ENCODE data around the gene TP53AIP1. TPM values are rescaled to one million over a fixed set of nuclear protein-coding genes. Genes with fewer than 3 reads are reported as not detected.
"Not testable (repeated sequence)": the region's sequence is repeated elsewhere in the genome, so short reads cannot be mapped to it uniquely, and the experiment has no call there.

The TP53AIP1 gene
- total RNA-seq, 1 experiment from 2014 or later: not detected

DNA sequence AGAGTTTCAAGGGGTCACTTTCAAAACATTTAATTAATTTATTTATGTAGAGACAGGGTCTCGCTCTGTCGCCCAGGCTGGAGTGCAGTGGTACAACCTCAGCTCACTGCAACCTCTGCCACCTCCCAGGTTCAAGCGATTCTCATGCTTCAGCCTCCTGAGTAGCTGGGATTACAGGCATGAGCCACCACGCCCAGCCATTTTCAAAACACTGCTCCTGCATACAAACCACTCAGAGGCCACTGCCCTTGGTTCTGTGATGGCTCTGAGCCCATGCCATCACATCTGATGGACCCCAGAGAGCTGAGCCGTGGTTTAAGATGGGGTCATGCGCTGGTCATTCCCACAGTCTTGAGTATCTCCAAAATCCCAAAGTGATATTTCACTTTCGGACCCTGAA is 23.0 kb downstream of the TP53AIP1 start:
- H3K4me1 ChIP-seq (ENCODE audit: low read length); H3K4me3 ChIP-seq (ENCODE audit: low read length); H3K27me3 ChIP-seq (ENCODE audit: low read length); H3K79me2 ChIP-seq (ENCODE audit: low read length); H3K9ac ChIP-seq (ENCODE audit: low read length); DNase-seq; H3K9me3 ChIP-seq (ENCODE audit: low read length); H3K36me3 ChIP-seq (ENCODE audit: insufficient read depth, low read length); H3K27ac ChIP-seq (ENCODE audit: low read length); H4K20me1 ChIP-seq (ENCODE audit: insufficient read depth, low read depth, low read length); H2AFZ ChIP-seq (ENCODE audit: low read length); H3K4me2 ChIP-seq (ENCODE audit: low read depth, low read length, poor library complexity, severe bottlenecking); H3K9me2 ChIP-seq (replicated peaks; ENCODE audit: insufficient read depth, low read length): not testable (repeated sequence)

DNA sequence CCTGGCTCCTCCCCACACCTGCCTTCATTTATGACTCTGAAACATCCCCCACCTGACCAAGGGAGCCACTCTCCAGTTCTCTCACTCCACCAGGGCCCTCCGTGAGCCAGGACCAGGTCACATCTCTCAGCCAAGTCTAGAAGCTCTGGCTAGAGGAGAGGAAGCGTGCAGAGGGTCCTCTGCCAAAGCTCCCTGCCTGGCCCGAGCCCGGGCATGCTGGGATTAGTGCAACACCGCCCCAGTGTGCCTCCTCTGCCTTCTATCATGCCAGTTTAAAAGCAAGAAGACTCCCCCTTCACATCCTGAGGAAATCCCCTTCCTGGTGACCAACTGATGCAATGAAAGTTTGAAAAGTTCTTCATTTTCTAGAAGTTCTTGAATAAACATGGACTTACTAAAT is 23.5 kb downstream of the TP53AIP1 start:
- H2AFZ ChIP-seq (ENCODE audit: low read length): no peak overlapping the region

GRCh38 chr11:128917144-128917724 is 25.4 kb downstream of the TP53AIP1 start:
- H3K36me3 ChIP-seq (ENCODE audit: insufficient read depth, low read length): no peaks in the 10 kb centered on the region
- no peaks in the 10 kb centered on the region for H3K9me2 ChIP-seq (replicated peaks; ENCODE audit: insufficient read depth, low read length)
- no peak for DNase-seq
- H2AFZ ChIP-seq (ENCODE audit: low read length): no peak overlapping the region
- H3K4me1 ChIP-seq (ENCODE audit: low read length): no peaks in the 10 kb centered on the region
- no peaks in the 10 kb centered on the region for H4K20me1 ChIP-seq (ENCODE audit: insufficient read depth, low read depth, low read length)
- no peak overlapping the region for H3K27ac ChIP-seq (ENCODE audit: low read length)
- no peaks in the 10 kb centered on the region for H3K79me2 ChIP-seq (ENCODE audit: low read length)
- no peaks in the 10 kb centered on the region for H3K27me3 ChIP-seq (ENCODE audit: low read length)
- no peak overlapping the region for H3K4me3 ChIP-seq (ENCODE audit: low read length)
- no peak overlapping the region for H3K9ac ChIP-seq (ENCODE audit: low read length)
- H3K4me2 ChIP-seq (ENCODE audit: low read depth, low read length, poor library complexity, severe bottlenecking): no peak overlapping the region
- no peaks in the 10 kb centered on the region for H3K9me3 ChIP-seq (ENCODE audit: low read length)

More for the DNA sequence above, 23.5 kb downstream of the TP53AIP1 start:
- DNase-seq: no peak
- no peaks in the 10 kb centered on the region for H4K20me1 ChIP-seq (ENCODE audit: insufficient read depth, low read depth, low read length)
- H3K4me1 ChIP-seq (ENCODE audit: low read length): no peaks in the 10 kb centered on the region
- no peaks in the 10 kb centered on the region for H3K79me2 ChIP-seq (ENCODE audit: low read length)
- no peaks in the 10 kb centered on the region for H3K36me3 ChIP-seq (ENCODE audit: insufficient read depth, low read length)
- no peaks in the 10 kb centered on the region for H3K9me2 ChIP-seq (replicated peaks; ENCODE audit: insufficient read depth, low read length)
- H3K9ac ChIP-seq (ENCODE audit: low read length): no peak overlapping the region
- H3K4me3 ChIP-seq (ENCODE audit: low read length): no peak overlapping the region
- H3K27ac ChIP-seq (ENCODE audit: low read length): no peak overlapping the region
- no peaks in the 10 kb centered on the region for H3K9me3 ChIP-seq (ENCODE audit: low read length)
- H3K4me2 ChIP-seq (ENCODE audit: low read depth, low read length, poor library complexity, severe bottlenecking): no peak overlapping the region
- no peaks in the 10 kb centered on the region for H3K27me3 ChIP-seq (ENCODE audit: low read length)

DNA sequence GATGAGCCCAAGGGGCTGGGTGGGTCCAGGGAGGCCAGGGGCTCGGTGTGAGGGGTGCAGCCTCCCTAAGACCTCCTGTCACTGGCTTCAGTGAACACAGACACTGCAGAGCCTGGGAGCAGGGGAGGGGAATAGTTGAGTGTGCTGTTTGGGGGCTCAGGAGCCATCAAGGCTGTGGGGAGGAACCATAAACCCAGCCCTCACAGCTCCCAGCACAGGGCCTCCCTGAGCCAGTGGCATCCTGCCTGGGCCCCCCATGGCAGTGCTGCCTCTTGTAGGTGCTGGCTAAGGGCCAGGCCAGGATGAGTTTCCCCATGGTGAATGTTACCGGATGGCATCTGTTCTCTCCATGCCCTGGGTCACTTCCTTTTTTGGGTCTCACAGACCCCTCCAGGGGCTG is 26.0 kb downstream of the TP53AIP1 start:
- H3K79me2 ChIP-seq (ENCODE audit: low read length): no peaks in the 10 kb centered on the region
- no peaks in the 10 kb centered on the region for H3K9me2 ChIP-seq (replicated peaks; ENCODE audit: insufficient read depth, low read length)
- no peaks in the 10 kb centered on the region for H4K20me1 ChIP-seq (ENCODE audit: insufficient read depth, low read depth, low read length)
- no peak overlapping the region for H3K27ac ChIP-seq (ENCODE audit: low read length)
- DNase-seq: no peak
- H3K9me3 ChIP-seq (ENCODE audit: low read length): no peaks in the 10 kb centered on the region
- H3K9ac ChIP-seq (ENCODE audit: low read length): no peak overlapping the region
- no peak overlapping the region for H3K4me2 ChIP-seq (ENCODE audit: low read depth, low read length, poor library complexity, severe bottlenecking)
- no peaks in the 10 kb centered on the region for H3K36me3 ChIP-seq (ENCODE audit: insufficient read depth, low read length)
- H2AFZ ChIP-seq (ENCODE audit: low read length): no peak overlapping the region
- no peak overlapping the region for H3K4me3 ChIP-seq (ENCODE audit: low read length)
- H3K4me1 ChIP-seq (ENCODE audit: low read length): no peaks in the 10 kb centered on the region
- H3K27me3 ChIP-seq (ENCODE audit: low read length): no peaks in the 10 kb centered on the region

GRCh38 chr11:128916037-128916572 is 26.6 kb downstream of the TP53AIP1 start:
- Histone ChIP-seq H3K79me2 (ENCODE audit: low read length) (no peaks in the 10 kb centered on the region), H3K4me2 (ENCODE audit: low read depth, low read length, poor library complexity, severe bottlenecking) (no peak overlapping the region), H3K4me3 (ENCODE audit: low read length) (no peak overlapping the region), H3K9me3 (ENCODE audit: low read length) (no peaks in the 10 kb centered on the region), H4K20me1 (ENCODE audit: insufficient read depth, low read depth, low read length) (no peaks in the 10 kb centered on the region), H3K9me2 (replicated peaks; ENCODE audit: insufficient read depth, low read length) (no peaks in the 10 kb centered on the region), H3K9ac (ENCODE audit: low read length) (no peak overlapping the region), H3K36me3 (ENCODE audit: insufficient read depth, low read length) (no peaks in the 10 kb centered on the region), H3K27me3 (ENCODE audit: low read length) (no peaks in the 10 kb centered on the region), H3K27ac (ENCODE audit: low read length) (no peak overlapping the region), H3K4me1 (ENCODE audit: low read length) (no peaks in the 10 kb centered on the region), H2AFZ (ENCODE audit: low read length) (no peak overlapping the region)
- no peak for DNase-seq

DNA sequence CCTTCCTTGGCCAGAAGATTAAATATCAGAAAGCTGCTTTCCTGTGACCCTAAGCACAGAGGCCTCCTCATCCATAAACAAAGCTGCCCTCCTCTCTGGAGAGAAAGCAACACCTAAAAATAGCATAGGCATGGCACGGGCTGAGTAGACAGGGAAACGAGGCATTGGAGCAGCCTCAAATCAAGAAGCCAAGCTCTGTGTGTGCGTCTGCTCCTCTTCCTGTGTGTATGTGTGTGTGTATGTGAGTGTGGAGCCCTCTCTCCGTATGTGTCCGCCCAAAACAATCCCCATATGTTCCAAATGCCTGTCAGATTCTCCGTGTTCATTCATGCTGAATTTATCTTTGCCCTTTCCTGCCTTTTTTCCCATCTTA is 27.5 kb downstream of the TP53AIP1 start:
- H3K79me2 ChIP-seq (ENCODE audit: low read length): no peaks in the 10 kb centered on the region
- no peak overlapping the region for H3K27ac ChIP-seq (ENCODE audit: low read length)
- H3K27me3 ChIP-seq (ENCODE audit: low read length): no peaks in the 10 kb centered on the region
- H3K36me3 ChIP-seq (ENCODE audit: insufficient read depth, low read length): no peaks in the 10 kb centered on the region
- no peaks in the 10 kb centered on the region for H3K9me3 ChIP-seq (ENCODE audit: low read length)
- H3K4me3 ChIP-seq (ENCODE audit: low read length): no peak overlapping the region
- H4K20me1 ChIP-seq (ENCODE audit: insufficient read depth, low read depth, low read length): no peaks in the 10 kb centered on the region
- H3K4me2 ChIP-seq (ENCODE audit: low read depth, low read length, poor library complexity, severe bottlenecking): no peak overlapping the region
- no peaks in the 10 kb centered on the region for H3K4me1 ChIP-seq (ENCODE audit: low read length)
- no peak overlapping the region for H2AFZ ChIP-seq (ENCODE audit: low read length)
- no peak for DNase-seq
- H3K9ac ChIP-seq (ENCODE audit: low read length): no peak overlapping the region
- H3K9me2 ChIP-seq (replicated peaks; ENCODE audit: insufficient read depth, low read length): no peaks in the 10 kb centered on the region

DNA sequence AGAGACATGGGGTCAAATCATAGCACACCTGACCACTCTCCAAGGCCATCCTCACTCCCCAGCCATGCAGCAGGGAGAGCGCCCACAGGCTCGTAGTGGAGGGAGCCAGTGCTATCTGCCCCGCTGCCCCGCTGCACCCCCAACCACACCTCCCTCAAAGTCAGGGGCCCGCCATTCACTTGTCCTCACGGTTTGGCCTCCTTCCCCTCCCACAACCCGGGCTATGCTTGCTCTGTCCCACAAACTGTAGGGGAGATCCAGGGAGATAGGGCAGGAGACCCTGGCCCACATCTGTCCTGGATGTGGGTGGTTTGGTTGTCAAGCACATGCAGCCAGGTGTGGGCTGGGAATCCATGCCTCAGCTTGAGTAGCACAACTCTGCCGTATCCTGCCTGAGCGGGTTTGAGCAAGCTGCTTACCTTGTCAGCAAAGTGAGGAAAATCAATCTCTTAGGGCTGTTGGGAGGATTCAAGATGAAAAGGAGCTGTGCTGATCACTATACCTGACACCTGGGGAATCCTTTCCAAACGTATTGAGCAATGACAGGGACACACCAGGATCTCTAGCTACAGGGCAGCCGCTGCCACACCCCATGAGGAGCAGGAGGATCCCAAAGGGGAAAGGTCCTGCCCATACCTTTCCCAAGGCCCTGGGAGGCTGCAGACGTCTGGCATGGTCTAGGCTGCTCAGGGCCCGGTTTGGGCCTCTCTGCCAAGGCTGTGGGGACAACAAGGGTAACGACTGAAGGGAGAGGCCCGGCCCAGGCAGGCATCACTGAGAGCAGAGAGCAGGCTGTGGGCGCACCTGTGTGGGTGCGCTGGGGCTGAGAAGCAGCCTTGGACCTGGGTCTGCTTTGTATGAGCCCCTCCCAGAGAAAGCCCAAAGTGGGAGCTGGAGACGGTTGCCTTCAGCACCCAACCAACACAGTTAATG is 28.2 kb downstream of the TP53AIP1 start:
- Histone ChIP-seq H3K4me3 (ENCODE audit: low read length) (no peak overlapping the region), H3K4me1 (ENCODE audit: low read length) (no peaks in the 10 kb centered on the region), H3K79me2 (ENCODE audit: low read length) (no peaks in the 10 kb centered on the region), H3K4me2 (ENCODE audit: low read depth, low read length, poor library complexity, severe bottlenecking) (no peak overlapping the region), H4K20me1 (ENCODE audit: insufficient read depth, low read depth, low read length) (no peaks in the 10 kb centered on the region), H2AFZ (ENCODE audit: low read length) (no peak overlapping the region), H3K9me3 (ENCODE audit: low read length) (no peaks in the 10 kb centered on the region), H3K27me3 (ENCODE audit: low read length) (no peaks in the 10 kb centered on the region), H3K9me2 (replicated peaks; ENCODE audit: insufficient read depth, low read length) (no peaks in the 10 kb centered on the region), H3K27ac (ENCODE audit: low read length) (no peak overlapping the region), H3K9ac (ENCODE audit: low read length) (no peak overlapping the region), H3K36me3 (ENCODE audit: insufficient read depth, low read length) (no peaks in the 10 kb centered on the region)
- DNase-seq: no peak

DNA sequence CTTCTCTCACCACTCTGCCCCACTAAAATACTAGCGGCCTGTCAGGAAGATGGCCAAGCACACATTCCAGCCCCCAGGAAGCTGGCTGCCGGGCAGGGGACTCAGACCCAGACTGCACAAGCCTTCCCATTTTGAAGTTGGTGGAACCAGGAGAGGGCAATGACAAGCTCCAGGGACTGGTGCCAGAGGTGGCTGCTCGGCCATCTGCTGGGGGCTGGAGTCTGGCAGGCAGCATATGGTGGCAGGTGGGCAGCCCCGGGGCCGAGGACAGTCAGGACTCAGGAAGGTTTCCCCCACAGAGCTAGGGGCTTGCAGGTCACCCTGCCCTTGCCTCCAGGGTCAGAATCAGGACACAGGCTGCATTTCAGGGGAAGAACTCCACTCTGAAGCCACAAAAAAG is 28.9 kb downstream of the TP53AIP1 start:
- Histone ChIP-seq H3K9me2 (replicated peaks; ENCODE audit: insufficient read depth, low read length) (no peaks in the 10 kb centered on the region), H3K4me1 (ENCODE audit: low read length) (no peaks in the 10 kb centered on the region), H3K79me2 (ENCODE audit: low read length) (no peaks in the 10 kb centered on the region), H3K4me3 (ENCODE audit: low read length) (no peak overlapping the region), H3K9me3 (ENCODE audit: low read length) (no peaks in the 10 kb centered on the region), H3K9ac (ENCODE audit: low read length) (no peak overlapping the region), H2AFZ (ENCODE audit: low read length) (no peak overlapping the region), H3K36me3 (ENCODE audit: insufficient read depth, low read length) (no peaks in the 10 kb centered on the region), H3K27ac (ENCODE audit: low read length) (no peak overlapping the region), H3K27me3 (ENCODE audit: low read length) (no peaks in the 10 kb centered on the region), H3K4me2 (ENCODE audit: low read depth, low read length, poor library complexity, severe bottlenecking) (no peak overlapping the region), H4K20me1 (ENCODE audit: insufficient read depth, low read depth, low read length) (no peaks in the 10 kb centered on the region)
- DNase-seq: no peak
